Activated T-helper 2 cell treated with anti-CD3 and anti-CD28 coated beads, Interferon-gamma antibody, Interleukin-2, Interleukin-4, amounts not matched to agents 10 μg/mL and 5 μg/mL and 100 μg/mL, durations not matched to agents 14 hours and 24 hours and 36 hours (primary cell): ENCODE results near the gene DCHS1. TPM values are rescaled to one million over a fixed set of nuclear protein-coding genes. Genes with fewer than 3 reads are reported as not detected.

ENCODE experiments used
- DNase-seq: peaks from one replicate; pipeline ENCODE4 v3.0.0; 2021; ENCODE audit warnings: low spot score
- H3K27ac Mint-ChIP-seq: one replicate; pipeline ENCODE4 v1.8.0; 2021; ENCODE audit warnings: mixed read lengths
- H3K27me3 Mint-ChIP-seq: one replicate; pipeline ENCODE4 v1.8.0; 2021; ENCODE audit warnings: low read depth, mixed read lengths
- H3K36me3 Mint-ChIP-seq: one replicate; pipeline ENCODE4 v1.8.0; 2021; ENCODE audit warnings: low read depth, mixed read lengths
- H3K4me1 Mint-ChIP-seq: one replicate; pipeline ENCODE4 v1.8.0; 2021; ENCODE audit warnings: low read depth, mixed read lengths
- H3K4me3 Mint-ChIP-seq: one replicate; pipeline ENCODE4 v1.8.0; 2021; ENCODE audit warnings: low read depth, mild to moderate bottlenecking, moderate library complexity, mixed read lengths
- H3K9me3 Mint-ChIP-seq: one replicate; pipeline ENCODE4 v1.8.0; 2021; ENCODE audit warnings: mixed read lengths
- intact Hi-C: fragments of 100-400 bp; cut with micrococcal nuclease; formaldehyde crosslinking; loops from one replicate; pipeline ENCODE4 v1.15.1; 2023
- total RNA-seq: library from RNA; stranded (reverse); gene quantifications from 2 replicates; pipeline ENCODE4 v1.2.3, GENCODE V29; 2022

The DCHS1 gene
- total RNA-seq, 1 donor from 2014 or later = 0.57 TPM

- DNase-seq = no peak
- no peak overlapping the region for H3K4me3 Mint-ChIP-seq
- H3K9me3 Mint-ChIP-seq = no peaks in the 10 kb centered on the region
- no peaks in the 10 kb centered on the region for H3K27me3 Mint-ChIP-seq
- H3K36me3 Mint-ChIP-seq = no peaks in the 10 kb centered on the region
- H3K4me1 Mint-ChIP-seq = no peaks in the 10 kb centered on the region
- intact Hi-C loops = no loop called here
- H3K27ac Mint-ChIP-seq = no peak overlapping the region
Measured at GRCh38 chr11:6574816-6575715, 80.5 kb downstream of the DCHS1 start.

- Mint-ChIP-seq H3K9me3 (no peaks in the 10 kb centered on the region), H3K27ac (no peak overlapping the region), H3K4me1 (no peaks in the 10 kb centered on the region), H3K27me3 (no peaks in the 10 kb centered on the region), H3K36me3 (no peaks in the 10 kb centered on the region), H3K4me3 (no peak overlapping the region)
- intact Hi-C loops = no loop called here
- DNase-seq = no peak
Measured at GRCh38 chr11:6572215-6572614, 83.4 kb downstream of the DCHS1 start.

GRCh38 chr11:6571434-6572008 is 84.1 kb downstream of the DCHS1 start:
- H3K4me3 Mint-ChIP-seq = no peak overlapping the region
- intact Hi-C loops = no loop called here
- no peaks in the 10 kb centered on the region for H3K27me3 Mint-ChIP-seq

More at GRCh38 chr11:6571434-6572008, 84.1 kb downstream of the DCHS1 start:
- Mint-ChIP-seq H3K4me1 (no peaks in the 10 kb centered on the region), H3K36me3 (no peaks in the 10 kb centered on the region), H3K9me3 (no peaks in the 10 kb centered on the region), H3K27ac (no peak overlapping the region)
- no peak for DNase-seq

Other genes starting within 250 kb of the DCHS1 start
- gene APBB1, start 236.7 kb downstream of the DCHS1 start, total RNA-seq = 31.0 and 33.0 TPM in 2 replicates
- 0.46 and 0.50 TPM in 2 replicates for gene HPX, start 214.8 kb downstream of the DCHS1 start, total RNA-seq
- gene TRIM3, start 181.9 kb downstream of the DCHS1 start, total RNA-seq = 3.6 and 6.8 TPM in 2 replicates
- 46.8 and 48.6 TPM in 2 replicates for gene ARFIP2, start 174.5 kb downstream of the DCHS1 start, total RNA-seq
- 42.9 and 43.0 TPM in 2 replicates for gene TIMM10B, start 174.3 kb downstream of the DCHS1 start, total RNA-seq
- gene DNHD1, start 158.5 kb downstream of the DCHS1 start, total RNA-seq = 27.5 and 28.8 TPM in 2 replicates
- 29.4 and 30.1 TPM in 2 replicates for gene RRP8, start 52.2 kb downstream of the DCHS1 start, total RNA-seq
- 99.5 and 105 TPM in 2 replicates for gene ILK, start 52.0 kb downstream of the DCHS1 start, total RNA-seq
- gene TAF10, start 43.6 kb downstream of the DCHS1 start, total RNA-seq = 134 and 142 TPM in 2 replicates
- gene TPP1, start 36.4 kb downstream of the DCHS1 start, total RNA-seq = 36.2 and 39.1 TPM in 2 replicates
- 103 and 108 TPM in 2 replicates for gene MRPL17, start 27.5 kb upstream of the DCHS1 start, total RNA-seq
- gene OR2AG2, start 116.2 kb upstream of the DCHS1 start, total RNA-seq = 0.34 and 0.60 TPM in 2 replicates
- gene OR2AG1, start 127.2 kb upstream of the DCHS1 start, total RNA-seq = not detected in 2 replicates
- gene OR6A2, start 143.9 kb upstream of the DCHS1 start, total RNA-seq = 0.32 and 0.53 TPM in 2 replicates
- gene OR10A5, start 189.9 kb upstream of the DCHS1 start, total RNA-seq = not detected in 2 replicates
- 0.02 TPM in 1 of 2 replicates, not detected in the other for gene OR10A2, start 207.2 kb upstream of the DCHS1 start, total RNA-seq
- gene OR10A4, start 220.8 kb upstream of the DCHS1 start, total RNA-seq = not detected in 2 replicates
- gene OR2D2, start 236.7 kb upstream of the DCHS1 start, total RNA-seq = 0.94 and 1.4 TPM in 2 replicates